HEK293T (cell line): Measurements from ENCODE around the gene PAAF1.

Experiments
- CTCF ChIA-PET: fragments of 350-600 bp; formaldehyde crosslinking; extraction: SDS; loops from one replicate; lab custom pipeline; 2021; ENCODE audit warnings: antibody characterized with exemption, inconsistent platforms; lab: Yijun Ruan, JAX
- POLR2A ChIA-PET: fragments of 350-600 bp; formaldehyde crosslinking; extraction: SDS; loops from one replicate; lab custom pipeline; 2020; ENCODE audit warnings: antibody characterized with exemption, inconsistent platforms; lab: Yijun Ruan, JAX
- DNase-seq: peaks from one replicate; pipeline ENCODE4 v3.0.0; 2012; ENCODE audit warnings: mixed read lengths; ENCODE audit errors: extremely low spot score
- ARNT ChIP-seq: fragments of 450-650 bp; IDR thresholded peaks from 2 replicates; pipeline ENCODE4 v1.6.1; 2017; ENCODE audit warnings: mild to moderate bottlenecking
- BHLHE40 ChIP-seq: fragments of 450-650 bp; IDR thresholded peaks from 2 replicates; pipeline ENCODE4 v1.6.1; 2016; ENCODE audit warnings: mild to moderate bottlenecking, moderate library complexity, borderline replicate concordance
- CTBP1 ChIP-seq: fragments of 450-650 bp; IDR thresholded peaks from 2 replicates; pipeline ENCODE4 v1.6.1; 2016; ENCODE audit warnings: borderline replicate concordance
- ELF4 ChIP-seq: fragments of 450-650 bp; IDR thresholded peaks from 2 replicates; pipeline ENCODE4 v1.6.1; 2017; ENCODE audit warnings: antibody characterized with exemption
- FOXA1 ChIP-seq: fragments of 450-650 bp; IDR thresholded peaks from 2 replicates; pipeline ENCODE4 v1.6.1; 2016; ENCODE audit warnings: mild to moderate bottlenecking
- FOXK2 ChIP-seq: fragments of 450-650 bp; IDR thresholded peaks from 2 replicates; pipeline ENCODE4 v1.6.1; 2016; ENCODE audit warnings: mild to moderate bottlenecking
- FOXM1 ChIP-seq: fragments of 450-650 bp; IDR thresholded peaks from 2 replicates; pipeline ENCODE4 v1.6.1; 2017; ENCODE audit warnings: mild to moderate bottlenecking, borderline replicate concordance
- HDGF ChIP-seq: fragments of 450-650 bp; IDR thresholded peaks from 2 replicates; pipeline ENCODE4 v1.6.1; 2017; ENCODE audit warnings: antibody characterized with exemption, borderline replicate concordance
- L3MBTL2 ChIP-seq: fragments of 450-650 bp; conservative IDR thresholded peaks from 2 replicates; pipeline ENCODE4 v1.6.1; 2016; ENCODE audit warnings: mild to moderate bottlenecking
- LEF1 ChIP-seq: fragments of 450-650 bp; IDR thresholded peaks from 2 replicates; pipeline ENCODE4 v1.6.1; 2017; ENCODE audit warnings: mild to moderate bottlenecking, borderline replicate concordance
- NFRKB ChIP-seq: fragments of 450-650 bp; IDR thresholded peaks from 2 replicates; pipeline ENCODE4 v1.6.1; 2016; ENCODE audit warnings: mild to moderate bottlenecking, moderate library complexity
- PKNOX1 ChIP-seq: fragments of 450-650 bp; IDR thresholded peaks from 2 replicates; pipeline ENCODE4 v1.6.1; 2016
- SP1 ChIP-seq: fragments of 450-650 bp; IDR thresholded peaks from 2 replicates; pipeline ENCODE4 v1.6.1; 2017
- SUZ12 ChIP-seq: fragments of 450-650 bp; IDR thresholded peaks from 2 replicates; pipeline ENCODE4 v1.6.1; 2016; ENCODE audit warnings: mild to moderate bottlenecking
- TARDBP ChIP-seq: fragments of 450-650 bp; IDR thresholded peaks from 2 replicates; pipeline ENCODE4 v1.6.1; 2016
- ZNF384 ChIP-seq: fragments of 450-650 bp; IDR thresholded peaks from 2 replicates; pipeline ENCODE4 v1.6.1; 2016

PAAF1 gene

GRCh38 chr11:73866586-73866996 lies 10.2 kb upstream of the PAAF1 start:
- TF ChIP-seq FOXA1 (no peak), PKNOX1 (0 out of 2 replicates have a peak, but pooled peaks have one; percentile 13)
- CTCF ChIA-PET = no interaction called here
- POLR2A ChIA-PET = interaction anchor here (1.2 to 1.3 kb wide), 2 partner anchors 10 to 87 kb away, joined by 3 to 4 read pairs; no protein-coding TSS in a partner anchor
- no peak for DNase-seq

GRCh38 chr11:73869332-73869949 lies 7.4 kb upstream of the PAAF1 start:
- CTCF ChIA-PET = no interaction called here
- POLR2A ChIA-PET = interaction anchor here (1.1 to 1.3 kb wide), 2 partner anchors 81 to 90 kb away, joined by 3 read pairs; partner anchors contain the start of gene MRPL48
- no peak for TF ChIP-seq ELF4
- no peak for TF ChIP-seq TARDBP
- TF ChIP-seq FOXK2 = no peak
- no peak for TF ChIP-seq FOXM1
- TF ChIP-seq SUZ12 = no peak
- no peak for TF ChIP-seq NFRKB
- no peak for TF ChIP-seq ARNT
- no peak for TF ChIP-seq LEF1
- TF ChIP-seq HDGF = no peak
- DNase-seq = no peak

GRCh38 chr11:73870261-73870660 lies 6.5 kb upstream of the PAAF1 start:
- TF ChIP-seq ELF4 (no peak), FOXA1 (no peak), ARNT (no peak), L3MBTL2 (no peak)
- DNase-seq = no peak
- ChIA-PET POLR2A (interaction anchor here (1.3 kb wide), 1 partner anchor 91 kb away, joined by 3 read pairs; no protein-coding TSS in a partner anchor), CTCF (no interaction called here)

GRCh38 chr11:73872749-73873357 lies 3.9 kb upstream of the PAAF1 start:
- no peak for DNase-seq
- no peak for TF ChIP-seq TARDBP
- no peak for TF ChIP-seq ARNT
- TF ChIP-seq FOXK2 = no peak
- ChIA-PET POLR2A (no interaction called here), CTCF (interaction anchor here (0.6 kb wide), 1 partner anchor 455 kb away, joined by 3 read pairs; no protein-coding TSS in a partner anchor)

GRCh38 chr11:73875380-73875779 lies 1.4 kb upstream of the PAAF1 start:
- TF ChIP-seq FOXK2 (no peak), ZNF384 (no peak), PKNOX1 (no peak), NFRKB (no peak), LEF1 (no peak), BHLHE40 (no peak), HDGF (no peak), CTBP1 (no peak), ARNT (no peak)
- ChIA-PET POLR2A (interaction anchor here (0.7 to 2.6 kb wide), 2 partner anchors 35 to 115 kb away, joined by 3 to 7 read pairs; partner anchors contain the start of gene RAB6A), CTCF (no interaction called here)
- DNase-seq = no peak

GRCh38 chr11:73875840-73876239 lies 959 bp upstream of the PAAF1 start:
- ChIA-PET CTCF (no interaction called here), POLR2A (interaction anchor here (0.7 to 2.6 kb wide), 2 partner anchors 36 to 115 kb away, joined by 3 to 7 read pairs; partner anchors contain the start of gene RAB6A)
- no peak for DNase-seq
- no peak for TF ChIP-seq FOXK2
- no peak for TF ChIP-seq FOXA1
- TF ChIP-seq ZNF384 = no peak

GRCh38 chr11:73878771-73879170 lies 2.0 kb downstream of the PAAF1 start:
- DNase-seq = no peak
- ChIA-PET CTCF (no interaction called here), POLR2A (interaction anchor here (1.1 to 2.2 kb wide), 3 partner anchors 10 to 91 kb away, joined by 3 to 6 read pairs (median 3); partner anchors contain the start of gene MRPL48)
- TF ChIP-seq ELF4 = no peak
- TF ChIP-seq HDGF = no peak
- no peak for TF ChIP-seq CTBP1
- no peak for TF ChIP-seq PKNOX1
- no peak for TF ChIP-seq TARDBP
- no peak for TF ChIP-seq FOXK2
- TF ChIP-seq SUZ12 = no peak
- no peak for TF ChIP-seq ZNF384
- no peak for TF ChIP-seq FOXA1
- TF ChIP-seq SP1 = no peak
- TF ChIP-seq LEF1 = no peak
- no peak for TF ChIP-seq L3MBTL2
- TF ChIP-seq NFRKB = no peak
- TF ChIP-seq FOXM1 = no peak
- no peak for TF ChIP-seq ARNT
- TF ChIP-seq BHLHE40 = no peak
